Type B pancreatic cell (in vitro differentiated cells): ENCODE data around the gene POLR1E. TPM values are rescaled to one million over a fixed set of nuclear protein-coding genes. Genes with fewer than 3 reads are reported as not detected.

ENCODE experiments used
- DNase-seq: peaks from one replicate; pipeline ENCODE4 v3.0.0; 2021; ENCODE audit warnings: mixed read lengths; ENCODE audit not compliant: unreplicated experiment; ENCODE audit errors: extremely low spot score
- H3K27ac Mint-ChIP-seq: 2 replicates; pipeline ENCODE4 v1.8.0; 2021; ENCODE audit warnings: mild to moderate bottlenecking, mixed read lengths
- H3K27me3 Mint-ChIP-seq: 2 replicates; pipeline ENCODE4 v1.8.0; 2021; ENCODE audit warnings: mixed read lengths
- H3K36me3 Mint-ChIP-seq: 2 replicates; pipeline ENCODE4 v1.8.0; 2021; ENCODE audit warnings: mixed read lengths
- H3K4me1 Mint-ChIP-seq: one replicate; pipeline ENCODE4 v1.8.0; 2021; ENCODE audit warnings: mixed read lengths; ENCODE audit not compliant: unreplicated experiment
- H3K4me3 Mint-ChIP-seq: 2 replicates; pipeline ENCODE4 v1.8.0; 2021; ENCODE audit warnings: mild to moderate bottlenecking, mixed read lengths
- H3K9me3 Mint-ChIP-seq: 2 replicates; pipeline ENCODE4 v1.8.0; 2021; ENCODE audit warnings: mixed read lengths
- total RNA-seq: library from RNA; stranded (reverse); gene quantifications from 2 replicates; pipeline ENCODE4 v1.2.1, GENCODE V29; 2021; ENCODE audit warnings: low replicate concordance
- TF ChIP-seq, protein P1 (sequence below): fragments of 200-600 bp; sonication (generic); conservative IDR thresholded peaks from 2 replicates; pipeline ENCODE4 v1.5.0; 2021; ENCODE audit warnings: antibody characterized with exemption, mild to moderate bottlenecking

POLR1E gene
- total RNA-seq, 1 donor from 2014 or later, result 26.9 TPM

GRCh38 chr9:37541465-37541864 is 55.7 kb downstream of the POLR1E start:
- Mint-ChIP-seq H3K27me3 (no peaks in the 10 kb centered on the region), H3K4me1 (no peaks in the 10 kb centered on the region), H3K27ac (no peak overlapping the region), H3K4me3 (no peak overlapping the region), H3K9me3 (no peaks in the 10 kb centered on the region), H3K36me3 (peaks cover 4% of the 10 kb centered on the region)
- DNase-seq, result no peak
- TF ChIP-seq, protein P1, sequence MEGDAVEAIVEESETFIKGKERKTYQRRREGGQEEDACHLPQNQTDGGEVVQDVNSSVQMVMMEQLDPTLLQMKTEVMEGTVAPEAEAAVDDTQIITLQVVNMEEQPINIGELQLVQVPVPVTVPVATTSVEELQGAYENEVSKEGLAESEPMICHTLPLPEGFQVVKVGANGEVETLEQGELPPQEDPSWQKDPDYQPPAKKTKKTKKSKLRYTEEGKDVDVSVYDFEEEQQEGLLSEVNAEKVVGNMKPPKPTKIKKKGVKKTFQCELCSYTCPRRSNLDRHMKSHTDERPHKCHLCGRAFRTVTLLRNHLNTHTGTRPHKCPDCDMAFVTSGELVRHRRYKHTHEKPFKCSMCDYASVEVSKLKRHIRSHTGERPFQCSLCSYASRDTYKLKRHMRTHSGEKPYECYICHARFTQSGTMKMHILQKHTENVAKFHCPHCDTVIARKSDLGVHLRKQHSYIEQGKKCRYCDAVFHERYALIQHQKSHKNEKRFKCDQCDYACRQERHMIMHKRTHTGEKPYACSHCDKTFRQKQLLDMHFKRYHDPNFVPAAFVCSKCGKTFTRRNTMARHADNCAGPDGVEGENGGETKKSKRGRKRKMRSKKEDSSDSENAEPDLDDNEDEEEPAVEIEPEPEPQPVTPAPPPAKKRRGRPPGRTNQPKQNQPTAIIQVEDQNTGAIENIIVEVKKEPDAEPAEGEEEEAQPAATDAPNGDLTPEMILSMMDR, result no peak

DNA sequence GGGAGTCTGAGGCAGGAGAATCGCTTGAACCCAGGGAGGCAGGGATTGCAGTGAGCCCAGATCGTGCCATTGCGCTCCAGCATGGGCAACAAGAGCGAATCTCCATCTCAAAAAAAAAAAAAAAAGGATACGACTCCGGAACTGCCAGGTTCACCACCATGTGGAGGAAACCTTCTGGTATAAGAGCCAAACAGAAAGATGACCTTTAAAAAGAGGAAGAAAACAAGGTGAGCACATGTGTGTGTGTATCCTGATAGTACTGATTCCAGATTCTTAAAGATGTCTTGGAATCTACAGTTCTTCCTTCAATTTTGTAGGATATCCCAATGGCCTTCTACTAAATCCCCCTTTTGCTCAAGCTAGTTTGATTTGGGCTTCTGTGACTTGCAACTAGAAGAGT is 56.7 kb downstream of the POLR1E start:
- no peak for DNase-seq
- Mint-ChIP-seq H3K4me1 (no peaks in the 10 kb centered on the region), H3K9me3 (no peaks in the 10 kb centered on the region), H3K27me3 (no peaks in the 10 kb centered on the region), H3K27ac (no peak overlapping the region), H3K4me3 (no peak overlapping the region), H3K36me3 (peaks cover 4% of the 10 kb centered on the region)
- TF ChIP-seq, protein P1, result no peak

GRCh38 chr9:37542895-37543294 is 57.1 kb downstream of the POLR1E start:
- Mint-ChIP-seq H3K4me3 (no peak overlapping the region), H3K4me1 (no peaks in the 10 kb centered on the region), H3K36me3 (peaks cover 4% of the 10 kb centered on the region), H3K27ac (no peak overlapping the region), H3K9me3 (no peaks in the 10 kb centered on the region), H3K27me3 (no peaks in the 10 kb centered on the region)
- no peak for DNase-seq
- TF ChIP-seq, protein P1, result no peak

DNA sequence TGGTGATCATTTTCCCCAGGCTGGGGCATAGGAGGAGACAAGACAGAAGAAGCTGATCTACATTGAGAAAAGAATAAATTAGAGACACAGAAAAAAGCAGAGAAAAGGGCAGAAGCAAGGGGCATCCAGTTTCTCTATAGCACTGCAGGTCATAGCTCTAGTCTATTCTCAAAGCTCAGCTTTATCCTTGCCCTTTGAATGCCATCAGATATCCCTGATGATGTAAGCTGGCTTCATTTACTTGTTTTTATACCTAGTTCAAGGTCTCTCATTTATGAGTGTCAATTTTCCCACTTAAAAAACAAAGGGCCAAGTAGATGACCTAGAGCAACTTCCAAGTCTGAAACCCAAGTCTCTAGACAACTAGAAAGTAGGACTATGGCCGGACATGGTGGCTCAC is 57.7 kb downstream of the POLR1E start:
- H3K36me3 Mint-ChIP-seq, result peaks cover 4% of the 10 kb centered on the region
- H3K4me1 Mint-ChIP-seq, result no peaks in the 10 kb centered on the region
- H3K9me3 Mint-ChIP-seq, result no peaks in the 10 kb centered on the region
- H3K27me3 Mint-ChIP-seq, result no peaks in the 10 kb centered on the region
- no peak overlapping the region for H3K4me3 Mint-ChIP-seq
- no peak overlapping the region for H3K27ac Mint-ChIP-seq
- TF ChIP-seq, protein P1, result no peak
- no peak for DNase-seq

GRCh38 chr9:37547328-37547878 is 61.7 kb downstream of the POLR1E start:
- TF ChIP-seq, protein P1, result no peak
- no peaks in the 10 kb centered on the region for H3K36me3 Mint-ChIP-seq
- no peaks in the 10 kb centered on the region for H3K27me3 Mint-ChIP-seq
- DNase-seq, result no peak
- no peaks in the 10 kb centered on the region for H3K9me3 Mint-ChIP-seq
- H3K4me3 Mint-ChIP-seq, result no peak overlapping the region
- H3K27ac Mint-ChIP-seq, result no peak overlapping the region
- H3K4me1 Mint-ChIP-seq, result no peaks in the 10 kb centered on the region

- TF ChIP-seq, protein P1, result no peak
- no peak overlapping the region for H3K4me3 Mint-ChIP-seq
- no peaks in the 10 kb centered on the region for H3K4me1 Mint-ChIP-seq
- H3K27me3 Mint-ChIP-seq, result no peaks in the 10 kb centered on the region
- H3K36me3 Mint-ChIP-seq, result peaks cover 4% of the 10 kb centered on the region
- no peak for DNase-seq
- no peaks in the 10 kb centered on the region for H3K9me3 Mint-ChIP-seq
- H3K27ac Mint-ChIP-seq, result no peak overlapping the region
These were observed 63.8 kb downstream of the POLR1E start for GRCh38 chr9:37549527-37549926.
